ENCODE data around the gene IRF4.

DNA sequence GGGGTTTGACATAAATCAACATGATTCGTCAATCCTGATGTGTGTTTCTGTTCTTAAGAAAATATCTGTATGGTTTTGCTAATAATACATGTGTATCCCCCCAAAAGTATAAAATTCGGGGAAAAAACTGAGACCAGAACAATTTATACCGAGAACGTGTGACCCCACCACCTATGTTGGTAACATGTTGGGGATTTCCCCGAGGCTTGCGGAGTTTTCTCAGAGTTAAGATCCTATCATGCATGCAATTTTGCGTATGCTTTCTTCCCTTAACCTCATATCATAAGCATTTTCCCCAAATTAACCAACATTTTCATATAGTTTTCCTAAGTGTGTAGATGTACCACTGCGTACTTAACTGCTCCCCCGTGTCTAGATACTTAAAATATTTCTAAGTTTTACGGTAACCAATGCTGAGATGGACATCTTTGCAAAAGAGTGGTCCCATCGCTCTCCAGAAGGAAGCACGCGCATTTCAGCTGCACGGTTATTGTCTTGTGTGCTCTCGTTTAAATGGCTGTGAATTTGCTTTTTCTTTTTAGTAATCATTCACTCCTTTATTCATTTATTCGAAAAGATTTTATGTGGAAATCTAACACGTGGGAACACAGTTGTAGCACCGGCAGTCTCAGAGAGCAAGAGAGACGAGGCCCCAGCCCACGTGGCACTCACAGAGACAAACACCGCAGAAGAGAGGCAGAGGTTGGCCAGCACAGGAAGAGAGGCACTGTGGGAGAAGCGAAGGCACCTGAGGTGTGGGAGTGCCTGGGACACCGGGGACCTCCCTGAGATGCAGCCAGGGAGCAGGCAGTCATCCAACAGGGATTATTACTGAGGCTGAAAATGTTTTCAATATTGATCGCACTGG is 13.2 kb upstream of the IRF4 start:
- TF ChIP-seq, protein P1, sequence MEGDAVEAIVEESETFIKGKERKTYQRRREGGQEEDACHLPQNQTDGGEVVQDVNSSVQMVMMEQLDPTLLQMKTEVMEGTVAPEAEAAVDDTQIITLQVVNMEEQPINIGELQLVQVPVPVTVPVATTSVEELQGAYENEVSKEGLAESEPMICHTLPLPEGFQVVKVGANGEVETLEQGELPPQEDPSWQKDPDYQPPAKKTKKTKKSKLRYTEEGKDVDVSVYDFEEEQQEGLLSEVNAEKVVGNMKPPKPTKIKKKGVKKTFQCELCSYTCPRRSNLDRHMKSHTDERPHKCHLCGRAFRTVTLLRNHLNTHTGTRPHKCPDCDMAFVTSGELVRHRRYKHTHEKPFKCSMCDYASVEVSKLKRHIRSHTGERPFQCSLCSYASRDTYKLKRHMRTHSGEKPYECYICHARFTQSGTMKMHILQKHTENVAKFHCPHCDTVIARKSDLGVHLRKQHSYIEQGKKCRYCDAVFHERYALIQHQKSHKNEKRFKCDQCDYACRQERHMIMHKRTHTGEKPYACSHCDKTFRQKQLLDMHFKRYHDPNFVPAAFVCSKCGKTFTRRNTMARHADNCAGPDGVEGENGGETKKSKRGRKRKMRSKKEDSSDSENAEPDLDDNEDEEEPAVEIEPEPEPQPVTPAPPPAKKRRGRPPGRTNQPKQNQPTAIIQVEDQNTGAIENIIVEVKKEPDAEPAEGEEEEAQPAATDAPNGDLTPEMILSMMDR (conservative IDR thresholded peaks at IDR 0.05; ENCODE audit: low read depth, low read length), result no peak
- TF ChIP-seq EZH2 (IDR thresholded peaks at IDR 0.05; ENCODE audit: low read length, unreplicated experiment) (no peak), EZH2phosphoT487 (IDR thresholded peaks at IDR 0.05; ENCODE audit: borderline replicate concordance, low read length) (no peak)
